Hepatocyte (in vitro differentiated cells): ENCODE measurements around the gene SLC25A19. TPM values are rescaled to one million over a fixed set of nuclear protein-coding genes. Genes with fewer than 3 reads are reported as not detected.

Experiments used
- DNase-seq: peaks from one replicate; pipeline ENCODE4 v3.0.0-alpha.2; 2016; ENCODE audit warnings: low spot score
- H2AFZ ChIP-seq: fragments of 200-600 bp; sonication (generic); 2 replicates; pipeline ENCODE4 v1.6.0; 2016; ENCODE audit warnings: antibody characterized with exemption, mild to moderate bottlenecking
- H3K27ac ChIP-seq: fragments of 200-600 bp; sonication (generic); 2 replicates; pipeline ENCODE4 v1.5.1; 2016; ENCODE audit warnings: mild to moderate bottlenecking
- H3K27me3 ChIP-seq: fragments of 200-600 bp; sonication (generic); 2 replicates; pipeline ENCODE4 v1.6.1; 2016
- H3K36me3 ChIP-seq: fragments of 200-600 bp; sonication (generic); replicated peaks from 2 replicates; pipeline ENCODE4 v1.5.1; 2016; ENCODE audit warnings: low read depth; ENCODE audit not compliant: insufficient read depth
- H3K4me1 ChIP-seq: fragments of 200-600 bp; sonication (generic); 2 replicates; pipeline ENCODE4 v1.5.1; 2016; ENCODE audit warnings: mild to moderate bottlenecking, moderate library complexity; ENCODE audit not compliant: insufficient read depth
- H3K4me2 ChIP-seq: fragments of 200-600 bp; sonication (generic); 2 replicates; pipeline ENCODE4 v1.6.0; 2016
- H3K4me3 ChIP-seq: fragments of 200-600 bp; sonication (generic); 2 replicates; pipeline ENCODE4 v1.5.1; 2016; ENCODE audit warnings: mild to moderate bottlenecking
- H3K79me2 ChIP-seq: fragments of 200-600 bp; sonication (generic); 2 replicates; pipeline ENCODE4 v1.6.0; 2017; ENCODE audit warnings: mild to moderate bottlenecking
- H3K9me2 ChIP-seq: fragments of 200-600 bp; sonication (generic); replicated peaks from 2 replicates; pipeline ENCODE4 v1.6.0; 2017; ENCODE audit warnings: mild to moderate bottlenecking; ENCODE audit not compliant: insufficient read depth
- H3K9me3 ChIP-seq: fragments of 200-600 bp; sonication (generic); 2 replicates; pipeline ENCODE4 v1.5.1; 2016; ENCODE audit warnings: low read depth, mild to moderate bottlenecking
- H4K20me1 ChIP-seq: fragments of 200-600 bp; sonication (generic); 2 replicates; pipeline ENCODE4 v1.6.0; 2016; ENCODE audit warnings: mild to moderate bottlenecking; ENCODE audit not compliant: insufficient read depth, poor library complexity, severe bottlenecking
- EZH2 ChIP-seq: fragments of 200-600 bp; sonication (generic); IDR thresholded peaks from 2 replicates; pipeline ENCODE4 v1.6.1; 2016; ENCODE audit warnings: antibody characterized with exemption, mild to moderate bottlenecking, borderline replicate concordance
- EZH2phosphoT487 ChIP-seq: fragments of 200-600 bp; sonication (generic); IDR thresholded peaks from one replicate; pipeline ENCODE4 v1.6.1; 2018; ENCODE audit warnings: antibody characterized with exemption, mild to moderate bottlenecking, low read depth, moderate library complexity; ENCODE audit not compliant: unreplicated experiment, severe bottlenecking
- WGBS: methylation state at CpG from one replicate; pipeline ENCODE4 v1.1.6; 2016; ENCODE audit warnings: low lambda C conversion rate; ENCODE audit errors: missing lambda C conversion rate; 5-methylcytosine and 5-hydroxymethylcytosine counted together
- polyA plus RNA-seq: library from polyadenylated mRNA; unstranded; fragments of >200 nt; fragmentation: Nextera tagmentation; extraction: Ambion mirVana; gene quantifications from 2 replicates; pipeline ENCODE4 v1.2.1, GENCODE V29; 2016
- total RNA-seq: library from RNA; depleted of rRNA; stranded (reverse); fragments of >200 nt; gene quantifications from 2 replicates; pipeline ENCODE4 v1.2.3, GENCODE V29; 2014
- TF ChIP-seq, protein P1 (sequence below): fragments of 200-600 bp; sonication (generic); IDR thresholded peaks from 2 replicates; pipeline ENCODE4 v1.5.1; 2016; ENCODE audit warnings: antibody characterized with exemption, mild to moderate bottlenecking; ENCODE audit not compliant: poor library complexity

SLC25A19 gene
- total and polyA plus RNA-seq, 2 experiments from 2014 or later = 4.6 to 7.6 TPM

- Histone ChIP-seq H3K36me3 (no peaks in the 10 kb centered on the region), H3K4me2 (peak overlapping the region; percentile 85), H3K4me1 (peaks cover 8% of the 10 kb centered on the region), H3K9me2 (no peaks in the 10 kb centered on the region), H3K79me2 (peaks cover 47% of the 10 kb centered on the region), H3K9me3 (no peaks in the 10 kb centered on the region), H3K27ac (no peak overlapping the region), H3K4me3 (no peak overlapping the region), H4K20me1 (peaks cover 11% of the 10 kb centered on the region), H2AFZ (no peak overlapping the region), H3K27me3 (no peaks in the 10 kb centered on the region)
- TF ChIP-seq EZH2phosphoT487 (no peak), EZH2 (no peak)
- TF ChIP-seq, protein P1, sequence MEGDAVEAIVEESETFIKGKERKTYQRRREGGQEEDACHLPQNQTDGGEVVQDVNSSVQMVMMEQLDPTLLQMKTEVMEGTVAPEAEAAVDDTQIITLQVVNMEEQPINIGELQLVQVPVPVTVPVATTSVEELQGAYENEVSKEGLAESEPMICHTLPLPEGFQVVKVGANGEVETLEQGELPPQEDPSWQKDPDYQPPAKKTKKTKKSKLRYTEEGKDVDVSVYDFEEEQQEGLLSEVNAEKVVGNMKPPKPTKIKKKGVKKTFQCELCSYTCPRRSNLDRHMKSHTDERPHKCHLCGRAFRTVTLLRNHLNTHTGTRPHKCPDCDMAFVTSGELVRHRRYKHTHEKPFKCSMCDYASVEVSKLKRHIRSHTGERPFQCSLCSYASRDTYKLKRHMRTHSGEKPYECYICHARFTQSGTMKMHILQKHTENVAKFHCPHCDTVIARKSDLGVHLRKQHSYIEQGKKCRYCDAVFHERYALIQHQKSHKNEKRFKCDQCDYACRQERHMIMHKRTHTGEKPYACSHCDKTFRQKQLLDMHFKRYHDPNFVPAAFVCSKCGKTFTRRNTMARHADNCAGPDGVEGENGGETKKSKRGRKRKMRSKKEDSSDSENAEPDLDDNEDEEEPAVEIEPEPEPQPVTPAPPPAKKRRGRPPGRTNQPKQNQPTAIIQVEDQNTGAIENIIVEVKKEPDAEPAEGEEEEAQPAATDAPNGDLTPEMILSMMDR = no peak
- WGBS = 96% methylated on average over 4 of the region's 4 CpGs
- DNase-seq = no peak
Observed at GRCh38 chr17:75263055-75263454, 26.2 kb downstream of the SLC25A19 start.

- 2% methylated on average over 23 of the region's 23 CpGs for WGBS
- Histone ChIP-seq H3K4me2 (peak overlapping the region; percentile 85), H3K27ac (peak overlapping the region; percentile 97), H3K4me3 (peak overlapping the region; percentile 77), H3K79me2 (peaks cover 55% of the 10 kb centered on the region), H2AFZ (peak overlapping the region; percentile 65), H3K9me2 (no peaks in the 10 kb centered on the region), H3K9me3 (no peaks in the 10 kb centered on the region), H4K20me1 (peaks cover 11% of the 10 kb centered on the region), H3K27me3 (no peaks in the 10 kb centered on the region), H3K36me3 (no peaks in the 10 kb centered on the region), H3K4me1 (peaks cover 8% of the 10 kb centered on the region)
- peak; percentile 33 for DNase-seq
- no peak for TF ChIP-seq EZH2phosphoT487
- no peak for TF ChIP-seq EZH2
- TF ChIP-seq, protein P1 = no peak
Observed at GRCh38 chr17:75262112-75262606, 27.1 kb downstream of the SLC25A19 start.

GRCh38 chr17:75261336-75262111 lies 27.7 kb downstream of the SLC25A19 start, which contains the start of the genes GGA3 and MRPS7:
Gene GGA3, minus strand, starts transcription at chr17:75261606. Its CDS starts 19 bp downstream, at chr17:75261587.
Gene MRPS7, plus strand, starts transcription at chr17:75261879. Its CDS starts 22 bp downstream, at chr17:75261901.
- Histone ChIP-seq H3K36me3 (no peaks in the 10 kb centered on the region), H3K4me2 (peak within 1 kb of the TSS; percentile 87), H3K4me1 (peaks cover 8% of the 10 kb centered on the region), H4K20me1 (peaks cover 11% of the 10 kb centered on the region), H3K4me3 (peak within 1 kb of the TSS; percentile 79), H2AFZ (peak within 1 kb of the TSS; percentile 80), H3K27me3 (no peaks in the 10 kb centered on the region), H3K27ac (peak within 1 kb of the TSS; percentile 97), H3K9me2 (no peaks in the 10 kb centered on the region), H3K9me3 (no peaks in the 10 kb centered on the region), H3K79me2 (peaks cover 57% of the 10 kb centered on the region)
- peak; percentile 97 for DNase-seq
- no peak for TF ChIP-seq EZH2phosphoT487
- TF ChIP-seq, protein P1 = no peak
- TF ChIP-seq EZH2 = no peak
- under 1% methylated on average over 37 of the region's 69 CpGs for WGBS
